Measurements from ENCODE around the gene CSMD2.

The CSMD2 gene

GRCh38 chr1:33572387-33572786, 592.6 kb downstream of the CSMD2 start:
- ChIA-PET POLR2A (no interaction called here), CTCF (interaction anchor here (1.5 to 1.7 kb wide), 2 partner anchors 61 to 277 kb away, joined by 3 to 4 read pairs; no protein-coding TSS in a partner anchor)
- no peak for DNase-seq (ENCODE audit: low read depth, low spot score)

GRCh38 chr1:33569331-33569730, 595.7 kb downstream of the CSMD2 start:
- ChIA-PET CTCF (no interaction called here), POLR2A (no interaction called here)
- no peak for TF ChIP-seq CTCF (IDR thresholded peaks at IDR 0.05; ENCODE audit: insufficient read depth, low read length, missing control alignments)
- DNase-seq (ENCODE audit: low read depth, low spot score): no peak
- no peak overlapping the region for H3K4me3 ChIP-seq (ENCODE audit: low read depth, low read length)

More at GRCh38 chr1:33572387-33572786, 592.6 kb downstream of the CSMD2 start:
- no peak overlapping the region for H3K4me3 ChIP-seq (ENCODE audit: low read depth, low read length)
- no peak for TF ChIP-seq CTCF (IDR thresholded peaks at IDR 0.05; ENCODE audit: insufficient read depth, low read length, missing control alignments)

GRCh38 chr1:33563699-33564098, 601.3 kb downstream of the CSMD2 start:
- CTCF ChIA-PET: no interaction called here
- DNase-seq (ENCODE audit: low read depth, low spot score): no peak
- no peak overlapping the region for H3K4me3 ChIP-seq (ENCODE audit: low read depth, low read length)
- no peak for TF ChIP-seq CTCF (IDR thresholded peaks at IDR 0.05; ENCODE audit: insufficient read depth, low read length, missing control alignments)
- POLR2A ChIA-PET: no interaction called here

GRCh38 chr1:33562563-33562962, 602.5 kb downstream of the CSMD2 start:
- POLR2A ChIA-PET: no interaction called here
- TF ChIP-seq CTCF (IDR thresholded peaks at IDR 0.05; ENCODE audit: insufficient read depth, low read length, missing control alignments): no peak
- DNase-seq (ENCODE audit: low read depth, low spot score): no peak
- no peak overlapping the region for H3K4me3 ChIP-seq (ENCODE audit: low read depth, low read length)
- CTCF ChIA-PET: interaction anchor here (0.8 kb wide), 1 partner anchor 70 kb away, joined by 3 read pairs; no protein-coding TSS in a partner anchor

GRCh38 chr1:33561576-33561975, 603.5 kb downstream of the CSMD2 start:
- ChIA-PET POLR2A (no interaction called here), CTCF (interaction anchor here (0.8 to 1.6 kb wide), 3 partner anchors 12 to 71 kb away, joined by 3 to 5 read pairs (median 3); no protein-coding TSS in a partner anchor)
- H3K4me3 ChIP-seq (ENCODE audit: low read depth, low read length): no peak overlapping the region
- DNase-seq (ENCODE audit: low read depth, low spot score): no peak
- no peak for TF ChIP-seq CTCF (IDR thresholded peaks at IDR 0.05; ENCODE audit: insufficient read depth, low read length, missing control alignments)

- TF ChIP-seq CTCF (IDR thresholded peaks at IDR 0.05; ENCODE audit: insufficient read depth, low read length, missing control alignments): no peak
- ChIA-PET POLR2A (no interaction called here), CTCF (interaction anchor here (1.6 kb wide), 1 partner anchor 52 kb away, joined by 5 read pairs; no protein-coding TSS in a partner anchor)
- H3K4me3 ChIP-seq (ENCODE audit: low read depth, low read length): no peak overlapping the region
- DNase-seq (ENCODE audit: low read depth, low spot score): no peak
These were observed 604.4 kb downstream of the CSMD2 start for GRCh38 chr1:33560680-33561079.

Measured in AG04449 (cell line).